Measurements from ENCODE around the gene NOXA1. TPM values are rescaled to one million over a fixed set of nuclear protein-coding genes. Genes with fewer than 3 reads are reported as not detected.

The NOXA1 gene
- 1 to 10 TPM; 1.4 to 5.3 (median 2.4) TPM for total RNA-seq

GRCh38 chr9:137422604-137423513 lies at the start of gene NOXA1, which contains the start of gene EXD3:
NOXA1 (plus strand) TSS chr9:137423393; CDS start chr9:137423530, 137 bp downstream.
EXD3 (minus strand) TSS chr9:137423162; CDS start chr9:137395357, 27,805 bp downstream.
- TF ChIP-seq CTCF (IDR thresholded peaks at IDR 0.05; ENCODE audit: low read depth): no peak

GRCh38 chr9:137373611-137373980 lies 49.6 kb upstream of the NOXA1 start:
- no peak for TF ChIP-seq CTCF (IDR thresholded peaks at IDR 0.05; ENCODE audit: low read depth)

GRCh38 chr9:137374131-137374845 lies 48.9 kb upstream of the NOXA1 start:
- no peak for TF ChIP-seq CTCF (IDR thresholded peaks at IDR 0.05; ENCODE audit: low read depth)

- TF ChIP-seq CTCF (IDR thresholded peaks at IDR 0.05; ENCODE audit: low read depth): no peak
Measured at GRCh38 chr9:137375321-137376058, 47.7 kb upstream of the NOXA1 start.

GRCh38 chr9:137376386-137376785 lies 46.8 kb upstream of the NOXA1 start:
- TF ChIP-seq CTCF (IDR thresholded peaks at IDR 0.05; ENCODE audit: low read depth): no peak

- no peak for TF ChIP-seq CTCF (IDR thresholded peaks at IDR 0.05; ENCODE audit: low read depth)
Measured at GRCh38 chr9:137379761-137380161, 43.4 kb upstream of the NOXA1 start.
